PC-3 (cell line): ENCODE results near the gene ESRP2. TPM values are rescaled to one million over a fixed set of nuclear protein-coding genes. Genes with fewer than 3 reads are reported as not detected.

ENCODE experiments used
- ATAC-seq: fragments of 200-7000 bp; cut with Tn5 transposase; 2 replicates; pipeline ENCODE4 v1.9.1; 2020; ENCODE audit warnings: mild to moderate bottlenecking, moderate library complexity
- BruUV-seq: library from RNA; stranded (reverse); fragments of 400-500 nt; replicated peaks from 2 replicates; lab custom pipeline; 2021; lab: Mats Ljungman, UMichigan
- CTCF ChIA-PET: fragments of 300-600 bp; sonication (Branson Sonifier 250); formaldehyde crosslinking; loops from one replicate; lab custom pipeline; 2022; ENCODE audit warnings: antibody characterized with exemption; lab: Charles Lee
- POLR2A ChIA-PET: fragments of 300-600 bp; sonication (Branson Sonifier 250); formaldehyde crosslinking; loops from one replicate; lab custom pipeline; 2022; ENCODE audit warnings: antibody characterized with exemption; ENCODE audit not compliant: unreplicated experiment; lab: Charles Lee
- DNase-seq: peaks from one replicate; pipeline ENCODE4 v3.0.0-alpha.2; 2015
- H2AFZ ChIP-seq: fragments of 300-600 bp; sonication (generic); 2 replicates; pipeline ENCODE4 v1.6.0; 2016; ENCODE audit warnings: antibody characterized with exemption, low read length
- H3F3A ChIP-seq: fragments of 300-600 bp; sonication (generic); one replicate; pipeline ENCODE4 v1.6.0; 2017; ENCODE audit warnings: antibody characterized with exemption, low read length, control low read depth, mild to moderate bottlenecking; ENCODE audit not compliant: unreplicated experiment
- H3K27ac ChIP-seq: fragments of 300-600 bp; sonication (generic); 2 replicates; pipeline ENCODE4 v1.5.1; 2016; ENCODE audit warnings: mild to moderate bottlenecking, low read length
- H3K27me3 ChIP-seq: fragments of 300-600 bp; sonication (generic); 2 replicates; pipeline ENCODE4 v1.6.1; 2016; ENCODE audit warnings: low read length, mixed read lengths
- H3K36me3 ChIP-seq: fragments of 300-600 bp; sonication (generic); 2 replicates; pipeline ENCODE4 v1.6.1; 2016; ENCODE audit warnings: low read depth, mixed run types, low read length, mixed read lengths
- H3K4me1 ChIP-seq: fragments of 300-600 bp; sonication (generic); 2 replicates; pipeline ENCODE4 v1.5.1; 2016; ENCODE audit warnings: low read length; ENCODE audit not compliant: insufficient read depth
- H3K4me2 ChIP-seq: fragments of 300-600 bp; sonication (generic); 2 replicates; pipeline ENCODE4 v1.6.0; 2016; ENCODE audit warnings: low read length
- H3K4me3 ChIP-seq: fragments of 300-600 bp; sonication (generic); 2 replicates; pipeline ENCODE4 v1.5.1; 2016; ENCODE audit warnings: mild to moderate bottlenecking, low read length, mixed read lengths
- H3K79me2 ChIP-seq: fragments of 300-600 bp; sonication (generic); 2 replicates; pipeline ENCODE4 v1.6.1; 2017; ENCODE audit warnings: low read length, mixed read lengths
- H3K9ac ChIP-seq: fragments of 300-600 bp; sonication (generic); 2 replicates; pipeline ENCODE4 v1.6.0; 2016; ENCODE audit warnings: mild to moderate bottlenecking, low read length
- H3K9me2 ChIP-seq: fragments of 300-600 bp; sonication (generic); replicated peaks from 2 replicates; pipeline ENCODE4 v1.6.1; 2016; ENCODE audit warnings: mixed run types, low read length, mixed read lengths
- H3K9me3 ChIP-seq: fragments of 300-600 bp; sonication (generic); 2 replicates; pipeline ENCODE4 v1.6.1; 2016; ENCODE audit warnings: low read length, mixed read lengths
- H4K20me1 ChIP-seq: fragments of 300-600 bp; sonication (generic); 2 replicates; pipeline ENCODE4 v1.6.1; 2016; ENCODE audit warnings: low read length, mixed read lengths
- CTCF ChIP-seq: fragments of 300-600 bp; sonication (generic); conservative IDR thresholded peaks from 2 replicates; pipeline ENCODE4 v1.5.1; 2017; ENCODE audit warnings: antibody characterized with exemption, low read depth, mild to moderate bottlenecking, low read length
- EZH2 ChIP-seq: fragments of 300-600 bp; sonication (generic); IDR thresholded peaks from one replicate; pipeline ENCODE4 v1.6.1; 2017; ENCODE audit warnings: antibody characterized with exemption, mild to moderate bottlenecking, low read length; ENCODE audit not compliant: unreplicated experiment
- EZH2phosphoT487 ChIP-seq: fragments of 300-600 bp; sonication (generic); IDR thresholded peaks from 2 replicates; pipeline ENCODE4 v1.6.1; 2018; ENCODE audit warnings: mild to moderate bottlenecking, antibody characterized with exemption, low read length, borderline replicate concordance
- intact Hi-C: fragments of 100-400 bp; cut with micrococcal nuclease; formaldehyde crosslinking; loops from 2 replicates; pipeline ENCODE4 v1.9.0; 2023
- total RNA-seq: library from RNA; depleted of rRNA; stranded (reverse); fragments of >200 nt; gene quantifications from 2 replicates; pipeline ENCODE4 v1.2.3, GENCODE V29; 2014

Gene ESRP2
- total RNA-seq, 1 experiment from 2014 or later: 46.9 TPM

- no peak overlapping the region for H3K27ac ChIP-seq
- ChIA-PET POLR2A (no interaction called here), CTCF (no interaction called here)
- TF ChIP-seq EZH2 (no peak), CTCF (no peak), EZH2phosphoT487 (no peak)
- no peak overlapping the region for H2AFZ ChIP-seq
- H3K79me2 ChIP-seq: no peaks in the 10 kb centered on the region
- no peaks in the 10 kb centered on the region for H3K9me2 ChIP-seq
- H3K4me1 ChIP-seq: no peaks in the 10 kb centered on the region
- H3K9me3 ChIP-seq: no peaks in the 10 kb centered on the region
- no peak overlapping the region for H3K9ac ChIP-seq
- no peak overlapping the region for H3K4me3 ChIP-seq
- BruUV-seq: no TSS peak
- H3K4me2 ChIP-seq: no peak overlapping the region
- ATAC-seq (no peak), DNase-seq (no peak)
- no peaks in the 10 kb centered on the region for H3F3A ChIP-seq
- H3K27me3 ChIP-seq: no peaks in the 10 kb centered on the region
- intact Hi-C loops: no loop called here
- H3K36me3 ChIP-seq: no peaks in the 10 kb centered on the region; the same call in 1 of the 2 replicates
- no peaks in the 10 kb centered on the region for H4K20me1 ChIP-seq
Measured at GRCh38 chr16:68190081-68190480, 45.8 kb downstream of the ESRP2 start.

- H3F3A ChIP-seq: no peaks in the 10 kb centered on the region
- no peak overlapping the region for H3K4me2 ChIP-seq
- H3K4me1 ChIP-seq: no peaks in the 10 kb centered on the region
- H3K27me3 ChIP-seq: no peaks in the 10 kb centered on the region
- ATAC-seq (no peak), DNase-seq (no peak)
- intact Hi-C loops: no loop called here
- no peak overlapping the region for H3K9ac ChIP-seq
- H3K9me3 ChIP-seq: no peaks in the 10 kb centered on the region
- H2AFZ ChIP-seq: no peak overlapping the region
- H3K27ac ChIP-seq: no peak overlapping the region
- no peaks in the 10 kb centered on the region for H4K20me1 ChIP-seq
- ChIA-PET CTCF (no interaction called here), POLR2A (no interaction called here)
- H3K4me3 ChIP-seq: no peak overlapping the region
- TF ChIP-seq EZH2 (no peak), CTCF (no peak)
- no peaks in the 10 kb centered on the region for H3K79me2 ChIP-seq
- H3K9me2 ChIP-seq: no peaks in the 10 kb centered on the region
- H3K36me3 ChIP-seq: no peaks in the 10 kb centered on the region; the same call in 1 of the 2 replicates
- no TSS peak for BruUV-seq
Measured at GRCh38 chr16:68188170-68188569, 47.8 kb downstream of the ESRP2 start.

- Histone ChIP-seq H3K4me1 (no peaks in the 10 kb centered on the region), H3K9me2 (no peaks in the 10 kb centered on the region), H3K36me3 (no peaks in the 10 kb centered on the region; the same call in 1 of the 2 replicates), H3K4me3 (no peak overlapping the region), H2AFZ (no peak overlapping the region), H3K27me3 (no peaks in the 10 kb centered on the region), H3K9ac (no peak overlapping the region), H4K20me1 (no peaks in the 10 kb centered on the region), H3F3A (no peaks in the 10 kb centered on the region), H3K27ac (no peak overlapping the region), H3K79me2 (no peaks in the 10 kb centered on the region), H3K4me2 (no peak overlapping the region), H3K9me3 (no peaks in the 10 kb centered on the region)
- no TSS peak for BruUV-seq
- DNase-seq (no peak), ATAC-seq (no peak)
- intact Hi-C loops: no loop called here
- TF ChIP-seq EZH2phosphoT487 (no peak), CTCF (no peak), EZH2 (no peak)
- ChIA-PET POLR2A (interaction anchor here (0.6 kb wide), 1 partner anchor 9 kb away, joined by 6 read pairs; no protein-coding TSS in a partner anchor), CTCF (no interaction called here)
Measured at GRCh38 chr16:68187505-68187904, 48.4 kb downstream of the ESRP2 start.
